Fibroblast of mammary gland (primary cell): Measurements from ENCODE around the gene GMPR.

Experiments used
- DNase-seq: peaks from one replicate; pipeline ENCODE4 v3.0.0-alpha.2; 2010; ENCODE audit warnings: low read depth
- H3K4me3 ChIP-seq: 2 replicates; pipeline ENCODE4 v1.5.1; 2011; ENCODE audit warnings: low read depth, mild to moderate bottlenecking, low read length, moderate library complexity; ENCODE audit not compliant: control insufficient read depth
- CTCF ChIP-seq: conservative IDR thresholded peaks from 2 replicates; pipeline ENCODE4 v1.5.1; 2011; ENCODE audit warnings: low read depth, low read length, inconsistent platforms; ENCODE audit not compliant: control insufficient read depth, insufficient read depth

Gene GMPR

DNA sequence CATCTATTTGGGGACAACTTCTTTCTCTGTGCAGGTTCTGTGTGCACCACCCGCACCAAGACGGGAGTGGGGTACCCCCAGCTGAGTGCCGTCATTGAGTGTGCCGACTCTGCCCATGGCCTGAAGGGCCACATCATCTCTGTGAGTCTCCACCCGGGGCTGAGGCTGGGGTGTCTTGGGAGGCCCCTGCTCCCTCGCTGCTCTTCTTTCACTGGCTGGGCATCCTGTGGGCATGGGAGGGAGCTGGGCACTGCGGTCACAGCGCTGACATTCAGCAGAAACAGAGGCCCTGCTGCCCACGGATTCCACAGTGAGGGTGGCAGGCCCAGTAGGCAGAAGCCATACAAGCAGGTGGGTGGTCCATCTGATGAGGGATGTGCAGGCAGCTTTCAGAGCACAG lies 40.4 kb downstream of the GMPR start:
- H3K4me3 ChIP-seq, result no peak overlapping the region
- no peak for DNase-seq
- TF ChIP-seq CTCF, result no peak

GRCh38 chr6:16279243-16279642 lies 40.9 kb downstream of the GMPR start:
- no peak overlapping the region for H3K4me3 ChIP-seq
- TF ChIP-seq CTCF, result no peak
- no peak for DNase-seq

DNA sequence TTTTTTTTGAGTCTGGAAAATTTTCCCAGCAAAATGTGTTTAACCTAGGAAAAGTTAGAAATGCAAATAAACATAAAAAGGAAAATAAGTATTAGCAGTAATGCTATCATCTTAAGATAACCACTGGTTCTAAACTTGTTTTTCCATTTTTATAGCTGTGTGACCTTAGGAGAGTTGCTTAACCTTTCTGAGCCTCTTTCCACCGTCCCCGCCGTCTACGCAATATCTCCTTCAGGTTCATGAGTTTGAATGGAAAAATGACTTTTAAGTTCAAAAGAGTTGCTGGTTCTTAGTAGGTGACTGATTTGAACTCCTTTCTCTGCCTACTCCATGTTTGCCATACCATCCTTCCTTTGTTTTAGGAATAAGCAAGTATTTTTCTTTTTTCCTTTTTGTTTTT lies 44.0 kb downstream of the GMPR start:
- no peak overlapping the region for H3K4me3 ChIP-seq
- DNase-seq, result no peak
- no peak for TF ChIP-seq CTCF

DNA sequence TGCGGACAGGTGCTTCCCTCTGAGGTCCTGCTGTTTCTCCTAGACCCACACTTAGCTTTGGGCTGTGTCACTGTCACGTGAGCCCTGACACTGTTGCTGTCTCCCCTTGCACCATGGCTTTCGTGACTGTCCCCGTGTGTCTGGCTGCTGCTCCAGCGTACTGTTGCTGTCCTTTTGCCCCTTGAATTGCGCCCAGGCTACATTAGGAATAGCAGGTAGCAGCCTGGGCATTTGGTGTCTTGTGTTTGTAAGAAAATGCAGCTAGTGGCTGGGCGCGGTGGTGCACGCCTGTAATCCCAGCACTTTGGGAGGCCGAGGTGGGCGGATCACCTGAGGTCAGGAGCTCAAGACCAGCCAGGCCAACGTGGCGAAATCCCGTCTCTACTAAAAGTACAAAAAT lies 46.1 kb downstream of the GMPR start:
- no peak for DNase-seq
- no peak overlapping the region for H3K4me3 ChIP-seq
- TF ChIP-seq CTCF, result no peak

GRCh38 chr6:16285467-16286150 lies 47.2 kb downstream of the GMPR start:
- H3K4me3 ChIP-seq, result no peak overlapping the region
- no peak for TF ChIP-seq CTCF
- DNase-seq, result no peak

DNA sequence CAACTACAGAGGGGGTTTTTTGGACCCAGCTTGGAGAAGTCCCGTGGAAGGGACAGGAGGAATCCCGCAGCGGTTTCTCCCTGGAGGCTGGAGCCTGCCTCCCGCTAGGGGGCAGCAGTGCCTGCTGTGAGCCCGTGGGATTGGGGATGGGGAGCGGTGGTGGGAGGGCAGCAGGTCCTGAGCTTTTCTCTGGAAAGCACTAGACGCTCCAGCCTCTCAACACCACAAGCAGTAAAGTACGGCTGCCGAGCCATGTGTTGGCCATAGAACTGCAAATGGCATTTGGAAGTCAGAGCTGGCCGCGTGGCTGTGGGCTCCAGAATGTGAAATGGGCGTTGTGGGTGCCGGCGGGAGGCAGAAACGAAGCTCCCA lies 47.8 kb downstream of the GMPR start:
- peak; percentile 90 for TF ChIP-seq CTCF
- no peak overlapping the region for H3K4me3 ChIP-seq
- peak; percentile 36 for DNase-seq

GRCh38 chr6:16288163-16288562 lies 49.8 kb downstream of the GMPR start:
- no peak for DNase-seq
- no peak for TF ChIP-seq CTCF

More at GRCh38 chr6:16288163-16288562, 49.8 kb downstream of the GMPR start:
- no peak overlapping the region for H3K4me3 ChIP-seq
